HG03060 (cell line): ENCODE results near the gene PCBP3.
"Not testable (repeated sequence)": the region's sequence is repeated elsewhere in the genome, so short reads cannot be mapped to it uniquely, and the experiment has no call there.

ENCODE experiments used
- ATAC-seq: cut with Tn5 transposase; IDR thresholded peaks from one replicate; pipeline ENCODE4 v1.9.1; 2021; ENCODE audit warnings: low read depth, moderate number of reproducible peaks; ENCODE audit not compliant: unreplicated experiment

Gene PCBP3

DNA sequence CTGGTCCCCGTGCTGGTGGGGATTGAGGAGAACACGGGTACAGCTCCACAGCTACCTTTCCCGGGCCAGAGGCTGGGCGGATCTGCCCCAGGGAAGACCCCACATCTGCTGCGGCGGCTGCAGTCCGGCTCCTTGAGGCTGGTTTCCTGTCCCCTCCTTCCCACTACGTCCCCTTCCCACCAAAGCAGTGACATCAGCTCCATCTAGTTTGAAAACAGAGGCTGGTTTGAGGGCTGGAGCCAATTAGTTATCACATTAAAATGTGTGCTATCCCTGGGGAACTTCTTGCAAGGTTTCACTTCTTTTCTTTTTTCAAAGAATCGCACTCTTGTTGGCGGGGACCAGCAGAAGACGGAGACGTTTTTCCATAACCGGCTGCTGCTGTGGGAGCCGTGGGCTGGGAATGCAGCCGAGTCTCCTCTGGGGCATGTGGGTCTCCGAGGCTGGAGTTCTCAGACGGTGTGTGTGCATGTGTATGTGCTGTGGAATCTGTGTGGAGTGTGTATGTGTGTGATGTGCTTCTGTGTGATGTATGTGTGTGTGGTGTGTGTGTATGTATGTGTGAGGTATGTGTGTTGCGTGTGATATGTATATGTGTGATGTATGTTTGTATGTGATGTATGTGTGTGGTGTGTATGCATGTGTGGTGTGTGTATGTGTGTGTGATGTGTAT lies 8.9 kb upstream of the PCBP3 start:
- no peak for ATAC-seq

DNA sequence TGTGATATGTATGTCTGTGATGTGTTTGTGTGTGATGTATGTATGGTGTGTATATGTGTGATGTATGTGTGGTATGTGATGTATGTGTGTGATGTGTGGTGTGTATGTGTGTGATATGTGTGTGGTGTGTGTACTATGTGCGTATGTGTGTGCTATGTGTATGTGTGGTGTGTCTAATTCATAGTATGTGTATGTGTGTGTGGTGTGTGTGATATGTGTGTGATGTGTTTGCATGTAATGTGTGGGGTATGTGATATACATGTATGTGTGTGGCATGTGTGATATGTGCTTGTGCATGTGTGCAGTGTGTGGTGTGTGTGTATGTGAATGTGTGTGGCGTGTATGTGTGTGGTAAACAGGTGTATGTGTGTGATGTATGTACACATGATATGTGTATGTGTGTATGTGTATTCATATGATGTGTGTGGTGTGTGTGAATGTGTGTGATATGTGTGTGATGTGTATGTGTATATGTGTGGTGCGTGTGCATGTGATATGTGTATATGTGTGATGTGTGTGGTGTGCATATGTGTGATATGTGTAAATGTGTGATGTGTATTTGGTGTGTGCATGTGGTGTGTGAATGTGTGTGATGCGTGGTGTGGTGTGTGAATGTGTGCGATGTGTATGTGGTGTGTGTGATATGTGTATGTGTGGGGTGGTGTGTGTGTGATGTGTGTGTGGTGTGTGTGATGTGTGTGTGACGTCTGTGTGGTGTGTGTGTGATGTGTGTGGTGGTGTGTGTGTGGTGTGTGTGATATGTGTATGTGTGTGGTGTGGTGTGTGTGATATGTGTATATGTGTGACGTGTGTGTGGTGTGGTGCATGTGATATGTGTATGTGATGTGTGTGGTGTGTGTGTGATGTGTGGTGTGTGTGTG lies 8.0 kb upstream of the PCBP3 start:
- ATAC-seq = no peak

DNA sequence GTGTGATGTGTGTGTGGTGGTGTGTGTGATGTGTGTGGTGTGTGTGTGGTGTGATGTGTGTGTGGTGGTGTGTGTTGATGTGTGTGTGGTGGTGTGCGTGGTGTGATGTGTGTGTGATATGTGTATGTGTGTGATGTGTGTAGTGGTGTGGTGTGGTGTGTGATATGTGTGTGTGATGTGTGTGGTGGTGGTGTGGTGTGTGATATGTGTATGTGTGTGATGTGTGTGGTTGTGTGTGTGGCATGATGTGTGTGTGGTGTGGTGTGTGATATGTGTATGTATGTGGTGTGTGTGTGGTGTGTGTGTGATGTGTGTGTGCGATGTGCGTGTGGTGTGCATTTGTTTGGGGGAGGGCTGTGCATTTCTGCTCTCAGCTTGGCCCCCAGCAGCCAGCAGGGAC lies 7.1 kb upstream of the PCBP3 start:
- ATAC-seq = no peak

DNA sequence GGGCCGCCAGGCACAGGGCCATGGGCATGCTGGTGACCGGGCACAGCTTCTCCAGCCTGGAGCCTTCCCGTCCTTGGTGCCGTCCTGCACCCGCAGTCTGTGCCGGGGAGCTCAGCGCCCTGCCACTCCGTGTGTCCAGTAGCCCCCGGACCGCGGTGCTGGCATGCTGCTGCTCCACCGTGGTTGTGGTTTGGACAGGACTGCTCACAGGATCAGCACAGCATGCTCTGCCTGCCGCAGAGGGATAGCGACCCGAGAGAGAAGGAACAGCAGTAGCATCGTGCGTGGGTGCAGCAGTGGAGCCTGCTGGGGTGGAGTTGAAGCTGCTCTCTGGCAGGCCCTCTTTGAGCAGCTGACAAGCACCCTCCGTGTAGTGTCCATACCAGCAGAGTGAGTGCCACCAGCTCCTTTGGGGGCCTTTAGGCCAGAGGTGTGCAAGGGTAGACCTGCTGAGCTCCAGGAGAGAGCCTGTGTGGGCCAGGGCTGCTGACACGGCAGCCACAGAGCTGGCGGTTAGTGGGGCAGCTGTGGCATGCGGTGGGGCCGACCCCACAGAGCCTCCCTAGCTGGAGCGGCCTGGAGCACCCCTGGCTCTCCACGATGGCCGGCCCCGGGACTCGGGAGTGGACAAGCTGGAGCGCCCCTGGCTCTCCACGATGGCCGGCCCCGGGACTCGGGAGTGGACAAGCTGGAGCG lies 6.4 kb upstream of the PCBP3 start:
- no peak for ATAC-seq

DNA sequence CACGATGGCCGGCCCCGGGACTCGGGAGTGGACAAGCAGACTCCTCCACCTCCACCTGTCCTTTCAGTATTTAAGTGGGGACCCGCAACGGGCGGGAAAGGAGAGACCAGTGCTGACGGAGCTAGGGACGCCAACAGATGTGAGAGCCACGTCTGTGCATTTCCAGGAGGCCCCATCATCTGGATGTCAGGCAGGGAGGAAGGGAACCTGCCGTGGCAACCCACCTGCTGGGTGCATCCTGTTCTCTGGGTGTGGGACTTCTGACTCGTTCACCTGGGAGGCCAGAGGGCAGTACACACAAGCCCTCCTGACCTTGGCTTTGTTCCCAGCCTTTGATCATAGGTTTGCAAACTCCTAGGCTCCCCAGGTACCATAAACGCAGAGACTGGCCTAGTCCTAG lies 5.6 kb upstream of the PCBP3 start:
- ATAC-seq = no peak

DNA sequence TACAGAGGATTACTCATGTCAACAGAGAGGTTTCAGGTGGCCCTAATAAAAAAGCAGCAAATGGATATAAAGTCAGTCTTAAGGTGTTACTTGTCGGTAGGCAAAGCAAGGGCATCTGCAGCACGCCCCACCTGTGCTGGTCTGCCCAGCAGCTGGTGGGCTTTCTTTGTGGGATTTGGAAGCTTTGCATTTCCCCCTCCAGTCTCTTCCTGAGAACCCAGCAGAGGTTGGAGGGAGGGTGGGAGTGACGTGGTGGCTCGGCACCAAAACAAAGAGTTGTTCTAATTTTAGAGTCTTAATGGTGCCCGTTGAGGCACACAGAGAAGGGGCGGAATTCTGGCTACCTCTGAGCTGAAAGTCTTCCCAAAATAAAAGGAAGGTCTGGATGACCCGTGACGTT lies 4.8 kb upstream of the PCBP3 start:
- ATAC-seq = no peak

DNA sequence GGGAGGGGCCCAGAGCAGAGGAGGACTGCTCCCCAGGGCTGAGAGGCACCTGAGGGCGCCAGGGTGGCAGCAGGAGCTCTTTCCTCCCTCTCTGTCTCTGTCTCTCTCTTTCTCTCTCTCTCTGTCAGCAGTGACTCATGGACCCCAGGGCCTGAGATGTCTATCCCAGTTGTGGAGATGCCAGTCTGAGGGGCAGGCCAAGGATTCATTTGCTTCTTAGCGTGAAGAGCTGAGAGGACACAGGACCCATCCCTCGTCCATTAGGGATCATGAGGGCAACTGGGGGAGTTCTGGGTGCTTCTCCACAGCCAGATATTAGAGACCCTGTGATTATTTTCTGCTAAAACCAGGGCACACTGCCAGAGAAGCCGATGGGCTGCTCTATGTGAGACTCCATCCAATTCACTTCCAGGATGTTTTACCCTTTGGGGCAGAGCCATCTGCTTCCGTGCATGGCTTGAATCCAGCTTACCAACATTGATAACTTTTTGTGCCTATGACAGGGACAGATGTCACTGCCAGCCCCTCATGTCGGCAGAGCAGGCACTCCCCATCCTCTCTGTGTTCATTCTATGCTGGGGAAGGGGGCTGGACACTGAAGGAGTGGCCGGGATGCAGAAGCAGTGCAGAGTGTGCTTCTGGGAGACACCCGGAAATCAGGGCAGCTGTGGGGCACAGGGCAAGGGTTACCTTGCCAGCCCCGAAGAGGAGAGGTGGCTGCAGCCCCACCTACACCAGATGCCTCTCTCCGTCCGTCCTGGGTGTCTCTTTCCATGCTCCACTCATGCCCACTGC lies 4.1 kb upstream of the PCBP3 start:
- ATAC-seq = no peak

DNA sequence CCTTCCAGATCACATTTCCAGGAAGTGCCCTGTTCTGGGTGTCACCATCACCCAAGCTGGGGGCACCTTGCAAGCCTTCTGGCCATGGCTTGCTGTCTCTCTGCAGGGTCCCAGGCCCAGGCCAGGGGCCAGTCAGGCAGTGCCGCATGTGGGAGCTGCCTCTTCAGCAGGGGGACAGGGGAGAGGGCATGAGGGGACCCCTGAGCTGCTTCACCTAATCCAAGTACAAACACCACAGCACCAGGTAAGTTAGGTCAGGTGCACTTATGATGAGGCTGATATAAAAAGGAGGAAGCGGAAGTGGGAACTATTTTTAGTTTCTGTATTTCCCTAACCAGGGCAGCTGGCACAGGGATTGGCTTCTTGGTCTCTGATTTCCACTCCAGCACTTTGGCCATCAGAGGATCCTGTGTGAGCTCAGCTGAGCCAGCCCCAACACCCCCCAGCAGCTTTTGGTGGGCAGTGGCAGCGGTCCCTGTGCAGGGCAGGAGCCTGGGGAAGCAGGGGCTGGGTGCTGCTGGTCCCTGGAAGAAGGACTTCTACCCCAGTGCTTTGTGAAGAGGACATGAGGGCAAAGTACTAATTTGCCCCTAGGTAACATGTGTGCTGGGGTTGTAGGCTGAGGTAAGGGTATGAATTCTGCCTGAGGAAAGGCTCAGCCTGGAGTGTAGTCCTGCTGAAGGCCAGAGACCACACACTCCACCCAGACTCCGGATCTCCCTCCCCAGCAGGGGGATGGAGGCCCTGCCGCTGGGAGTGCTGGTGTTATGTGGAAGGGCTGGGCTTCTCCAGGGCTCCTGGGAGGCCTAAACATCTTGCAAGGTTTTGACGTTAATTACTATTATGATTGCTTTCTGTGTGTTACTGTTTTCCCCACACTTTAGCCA lies 3.3 kb upstream of the PCBP3 start:
- no peak for ATAC-seq

DNA sequence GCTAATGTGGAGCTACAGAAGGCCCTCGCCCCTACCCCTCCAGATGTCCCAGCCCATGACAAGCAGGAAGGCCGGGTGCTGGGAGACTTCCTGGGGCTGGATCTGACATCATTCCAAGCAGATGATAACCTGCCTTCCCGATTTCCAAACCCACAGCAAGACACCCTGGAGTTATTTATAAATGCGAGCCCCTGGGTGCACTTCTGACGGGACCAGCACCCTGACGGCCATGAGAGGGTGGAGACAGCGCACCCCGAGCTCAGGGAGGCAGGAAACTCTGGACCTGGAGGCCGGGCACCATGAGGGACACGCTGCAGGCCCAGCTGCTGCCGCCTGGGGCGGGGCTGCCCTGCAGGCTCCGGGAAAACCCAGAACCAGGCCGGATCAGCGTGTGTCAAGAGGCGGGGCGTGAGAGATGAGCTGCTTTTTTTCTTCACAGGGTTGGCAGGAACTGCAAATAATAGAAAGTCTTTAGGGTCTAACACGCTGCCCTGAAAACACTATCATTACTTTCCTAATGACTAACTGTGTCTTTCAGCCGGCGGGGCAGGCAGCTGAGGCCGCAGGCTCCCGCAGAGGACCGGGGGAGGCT lies 2.5 kb upstream of the PCBP3 start:
- no peak for ATAC-seq

DNA sequence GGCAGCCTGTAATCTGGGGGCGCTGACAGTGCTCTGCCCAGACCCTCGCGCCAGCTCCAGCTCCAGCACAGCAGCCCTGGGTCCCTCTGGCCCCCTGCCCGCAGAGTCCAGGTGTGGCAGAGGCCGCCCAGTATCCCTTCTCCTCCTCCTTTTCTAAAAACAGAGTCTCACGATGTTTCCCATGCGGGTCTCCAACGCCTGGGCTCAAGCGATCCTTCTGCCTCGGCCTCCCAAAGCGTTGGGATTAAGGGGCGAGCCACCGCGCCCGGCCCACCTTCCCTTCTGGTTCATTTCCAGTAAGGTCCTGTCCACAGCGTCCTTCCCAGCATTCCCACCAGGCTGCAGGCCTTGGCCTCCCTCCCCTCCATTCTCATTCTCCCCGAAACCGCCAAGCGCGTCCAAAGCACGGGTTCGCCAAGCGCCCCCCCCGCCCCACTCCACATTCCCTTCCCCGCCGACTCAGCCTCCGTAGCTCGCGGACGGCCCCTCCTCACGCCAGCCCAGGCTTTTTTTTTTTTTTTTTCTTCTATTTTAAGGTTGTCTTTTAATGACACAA lies 2.0 kb upstream of the PCBP3 start:
- ATAC-seq = no peak

DNA sequence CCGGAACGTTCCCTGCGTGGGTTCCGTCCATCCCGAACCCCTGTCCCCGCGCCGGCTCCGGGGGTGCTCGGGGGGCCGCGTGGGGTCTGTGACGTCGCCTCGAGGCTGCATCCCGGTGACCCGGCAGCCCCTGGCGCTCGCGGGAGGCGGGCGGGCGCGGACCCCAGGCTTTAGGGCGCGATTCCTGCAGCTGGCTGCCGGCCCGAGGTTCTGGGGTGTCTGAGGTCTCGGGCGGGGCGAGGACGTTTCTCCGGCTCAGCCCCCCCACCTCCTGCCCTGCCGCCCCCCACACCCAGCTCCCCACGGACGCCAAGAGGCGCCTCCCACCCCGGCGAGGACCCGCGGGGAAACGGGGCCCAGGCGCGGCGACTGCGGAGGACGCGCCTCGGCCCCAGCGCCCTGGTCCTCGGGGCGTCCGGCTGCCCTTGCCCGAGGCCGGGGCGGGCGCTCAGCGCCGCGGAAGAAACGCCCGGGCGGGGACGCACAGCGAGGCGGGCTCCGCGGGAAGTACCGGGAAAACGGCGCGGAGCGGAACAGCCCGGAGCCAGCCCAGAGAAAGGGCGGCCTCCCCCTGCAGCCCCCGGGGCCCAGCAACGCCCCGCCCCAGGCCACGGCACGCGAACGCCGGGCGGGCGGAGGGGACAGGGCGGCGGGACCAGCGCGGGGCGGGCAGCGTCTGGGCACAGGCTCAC lies 1.3 kb upstream of the PCBP3 start:
- ATAC-seq = no peak

DNA sequence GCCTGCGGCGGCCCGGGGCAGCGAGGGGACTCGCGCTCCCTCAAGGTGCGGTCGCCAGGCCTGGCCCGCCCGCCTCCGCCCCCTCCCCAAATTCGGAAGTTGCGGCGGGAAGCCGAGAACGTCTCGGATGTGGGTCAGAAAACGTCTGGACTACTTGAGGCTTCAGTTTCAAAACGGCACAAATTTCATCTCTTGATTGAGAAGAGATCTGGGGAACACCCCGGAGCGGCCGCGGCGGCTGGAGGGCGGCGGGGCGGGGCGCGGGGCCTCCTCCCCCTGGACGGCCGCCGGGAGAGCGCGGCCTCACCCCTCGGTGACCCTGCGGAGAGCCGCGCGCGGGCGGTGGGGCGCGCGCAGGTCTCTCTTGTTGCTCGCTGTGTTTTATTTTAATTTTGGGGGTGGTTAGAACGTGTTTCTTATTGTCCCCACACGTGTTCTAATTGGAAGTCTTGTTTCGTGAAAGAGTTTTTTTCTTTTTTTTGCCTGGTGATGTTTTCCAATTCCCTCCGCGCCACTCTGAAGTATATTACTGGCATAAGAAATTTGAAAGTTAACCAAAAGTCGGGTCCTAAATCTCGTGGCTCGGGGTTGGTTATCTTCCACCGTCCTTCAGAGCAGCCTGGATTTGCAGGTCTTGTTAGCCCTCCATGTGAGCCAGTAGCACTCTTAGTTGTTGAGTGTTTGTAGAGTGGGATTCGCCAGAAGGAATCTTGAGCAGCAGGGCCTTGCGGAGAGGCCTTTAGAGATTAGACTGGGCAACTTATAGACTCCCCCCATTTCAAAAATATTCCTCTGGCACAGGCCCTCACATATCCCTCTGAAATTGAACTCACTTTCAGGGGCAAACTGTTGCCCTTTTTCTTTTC lies 749 bp downstream of the PCBP3 start:
- ATAC-seq = no peak

DNA sequence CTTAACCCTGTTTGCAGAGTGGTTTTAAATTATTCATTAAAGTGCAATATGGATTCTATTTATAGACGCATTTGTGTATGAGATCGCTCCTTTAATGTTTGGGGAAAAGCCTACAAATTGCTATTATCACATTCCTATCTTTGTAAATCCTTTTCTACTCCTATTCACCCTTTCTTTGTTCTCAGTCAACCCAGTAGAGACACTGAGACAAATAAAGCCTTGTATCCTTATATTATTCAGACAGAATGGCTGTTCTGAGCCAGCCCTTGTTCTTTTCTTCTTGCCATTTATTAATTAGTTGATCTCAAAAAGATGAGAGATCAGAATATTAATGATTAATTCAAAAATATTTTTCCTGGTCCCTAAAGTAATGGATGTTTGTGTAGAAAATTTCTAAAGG lies 8.4 kb downstream of the PCBP3 start:
- ATAC-seq = no peak

DNA sequence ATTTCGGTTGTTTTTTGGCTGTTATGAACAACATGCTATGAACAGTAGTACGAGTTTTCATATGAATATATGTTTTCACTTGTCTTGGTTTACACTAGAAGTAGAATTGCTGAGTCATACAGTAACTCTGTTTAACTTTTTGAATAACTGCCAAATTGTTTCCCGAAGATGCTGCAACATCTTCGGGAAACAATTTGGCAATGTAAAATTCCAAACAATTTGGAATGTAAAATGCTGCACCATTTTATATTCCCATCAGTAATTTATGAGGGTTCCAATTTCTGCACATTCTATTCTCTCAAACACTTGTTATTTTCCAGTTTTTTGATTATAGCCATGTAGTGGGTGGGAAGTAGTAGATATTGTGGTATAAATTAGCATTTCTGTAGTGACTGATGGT lies 11.6 kb downstream of the PCBP3 start:
- no peak for ATAC-seq

DNA sequence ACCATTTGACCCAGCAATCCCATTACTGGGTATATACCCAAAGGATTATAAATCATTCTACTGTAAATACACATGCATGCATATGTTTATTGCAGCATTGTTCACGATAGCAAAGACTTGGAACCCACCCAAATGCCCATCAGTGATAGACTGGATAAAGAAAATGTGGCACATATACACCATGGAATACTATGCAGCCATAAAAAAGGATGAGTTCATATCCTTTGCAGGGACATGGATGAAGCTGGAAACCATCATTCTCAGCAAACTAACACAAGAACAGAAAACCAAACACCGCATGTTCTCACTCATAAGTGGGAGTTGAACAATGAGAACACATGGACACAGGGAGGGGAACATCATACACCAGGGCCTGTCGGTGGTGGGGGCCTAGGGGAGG lies 12.6 kb downstream of the PCBP3 start:
- not testable (repeated sequence) for ATAC-seq

DNA sequence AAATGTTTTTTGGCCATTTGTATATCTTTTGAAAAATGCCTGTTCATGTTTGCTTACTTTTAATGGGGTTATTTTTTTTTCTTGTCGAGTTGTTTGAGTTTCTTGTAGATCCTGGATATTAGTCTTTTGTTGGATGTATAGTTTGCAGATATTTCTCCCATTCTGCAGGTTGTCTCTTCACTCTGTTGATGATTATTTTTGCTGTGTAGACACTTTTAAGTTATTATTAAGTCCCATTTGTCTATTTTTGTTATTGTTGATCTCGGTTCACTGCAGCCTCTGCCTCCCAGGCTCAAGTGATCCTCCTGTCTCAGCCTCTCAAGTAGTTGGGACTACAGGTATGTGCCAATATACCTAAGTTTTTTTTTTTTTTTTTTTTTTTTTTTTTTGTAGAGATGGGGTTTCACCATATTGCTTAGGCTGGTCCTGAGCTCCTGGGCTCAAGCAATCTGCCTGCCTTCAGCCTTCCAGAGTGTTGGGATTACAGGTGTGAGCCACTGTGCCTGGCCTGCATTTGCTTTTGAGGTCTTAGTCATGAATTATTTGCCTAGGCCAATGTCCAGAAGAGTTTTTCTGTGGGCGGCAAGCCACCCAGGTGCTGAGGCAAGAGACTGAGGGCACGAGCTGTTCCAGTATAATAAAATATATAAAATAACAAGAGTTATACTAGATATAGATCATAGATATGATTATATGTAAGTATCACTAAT lies 18.5 kb downstream of the PCBP3 start:
- ATAC-seq = not testable (repeated sequence)
